ENCODE results near the gene ANO2. TPM values are rescaled to one million over a fixed set of nuclear protein-coding genes. Genes with fewer than 3 reads are reported as not detected.

ANO2 gene
- total and polyA plus RNA-seq, 2 experiments from 2014 or later: 2.3 to 4.6 TPM

- Histone ChIP-seq H3K9me2 (ENCODE audit: insufficient read depth) (peaks cover 10% of the 10 kb centered on the region; the same call in 1 of the 2 replicates), H3K79me2 (replicated peaks; ENCODE audit: insufficient read depth) (no peaks in the 10 kb centered on the region), H3K27ac (ENCODE audit: low read depth) (no peak overlapping the region), H3K27me3 (ENCODE audit: insufficient read depth) (no peaks in the 10 kb centered on the region), H3K36me3 (ENCODE audit: insufficient read depth) (no peaks in the 10 kb centered on the region), H3K4me2 (no peak overlapping the region), H2AFZ (no peak overlapping the region), H3K4me3 (no peak overlapping the region), H4K20me1 (replicated peaks; ENCODE audit: insufficient read depth) (no peaks in the 10 kb centered on the region), H3F3A (replicated peaks; ENCODE audit: low read depth) (no peaks in the 10 kb centered on the region), H3K4me1 (ENCODE audit: insufficient read depth) (no peaks in the 10 kb centered on the region; the same call in 1 of the 2 replicates)
- no peak overlapping the region for H3K4me3 Mint-ChIP-seq
- H3K9me3 Mint-ChIP-seq: peaks cover 10% of the 10 kb centered on the region; the same call in 1 of the 3 replicates
- H3K27ac Mint-ChIP-seq: peak overlapping the region; percentile 26; the same call in 1 of the 2 replicates
- H3K36me3 Mint-ChIP-seq (ENCODE audit: low read depth): 0 out of 3 replicates have a peak, but pooled peaks cover 4% of the 10 kb centered on the region
- DNase-seq (ENCODE audit: low spot score) (no peak), ATAC-seq (no peak)
- H3K27me3 Mint-ChIP-seq (ENCODE audit: insufficient read depth, low read depth, poor library complexity): peaks cover 7% of the 10 kb centered on the region
- TF ChIP-seq EZH2phosphoT487 (IDR thresholded peaks at IDR 0.05; ENCODE audit: unreplicated experiment) (no peak), CREB1 (CRISPR knock-in tag; IDR thresholded peaks at IDR 0.05; ENCODE audit: low read depth) (no peak), JUNB (IDR thresholded peaks at IDR 0.05; ENCODE audit: unreplicated experiment) (no peak), ZNF331 (CRISPR knock-in tag; IDR thresholded peaks at IDR 0.05; ENCODE audit: low read depth) (no peak), POLR2AphosphoS5 (IDR thresholded peaks at IDR 0.05; ENCODE audit: low read depth) (no peak), ZNF462 (CRISPR knock-in tag; IDR thresholded peaks at IDR 0.05) (no peak), CTCF (conservative IDR thresholded peaks at IDR 0.05; ENCODE audit: low read depth in 2 of 2) (no peak), ETS1 (IDR thresholded peaks at IDR 0.05) (no peak), EZH2 (IDR thresholded peaks at IDR 0.05; ENCODE audit: low read depth, unreplicated experiment) (no peak), NANOG (IDR thresholded peaks at IDR 0.05; ENCODE audit: borderline replicate concordance) (no peak), STAT1 (IDR thresholded peaks at IDR 0.05; ENCODE audit: unreplicated experiment) (no peak), REST (IDR thresholded peaks at IDR 0.05; ENCODE audit: unreplicated experiment) (no peak), ZNF114 (CRISPR knock-in tag; IDR thresholded peaks at IDR 0.05) (no peak)
- peaks cover 7% of the 10 kb centered on the region; the same call in 1 of the 3 replicates for H3K4me1 Mint-ChIP-seq
These were observed 398.4 kb downstream of the ANO2 start for GRCh38 chr12:5546616-5547015.

Measured in GM23338 (cell line).